H1 (cell line): Measurements from ENCODE around the gene PPP1R10.

ENCODE experiments used
- BRCA1 ChIP-seq: IDR thresholded peaks from 2 replicates; pipeline ENCODE4 v1.6.1; 2012; ENCODE audit warnings: low read depth, low read length, improper control_type of control experiment
- CTCF ChIP-seq, 3 experiments: IDR thresholded peaks; 1 replicate in 2 of 3; 2 replicates in 1 of 3; pipeline versions ENCODE4 v1.5.1 to v1.6.1; 2011; ENCODE audit warnings: low read length in 3 of 3, mild to moderate bottlenecking in 3 of 3, inconsistent platforms in 2 of 3, low read depth in 1 of 3, moderate library complexity in 1 of 3; ENCODE audit not compliant: insufficient read depth in 1 of 3; ENCODE audit errors: control extremely low read depth in 1 of 3
- EP300 ChIP-seq, 2 experiments: IDR thresholded peaks; 1 replicate in 1 of 2; 2 replicates in 1 of 2; pipeline ENCODE4 v1.6.1; 2011 to 2012; ENCODE audit warnings: low read depth in 2 of 2, low read length in 2 of 2, mild to moderate bottlenecking in 2 of 2, borderline replicate concordance in 1 of 2, inconsistent platforms in 1 of 2, moderate library complexity in 1 of 2
- EZH2 ChIP-seq: fragments of 200-600 bp; sonication (generic); IDR thresholded peaks from 2 replicates; pipeline ENCODE4 v1.7.1; 2012; ENCODE audit warnings: low read depth, mild to moderate bottlenecking, moderate library complexity, low read length, inconsistent platforms; ENCODE audit not compliant: severe bottlenecking
- MAFK ChIP-seq: IDR thresholded peaks from 2 replicates; pipeline ENCODE4 v1.6.1; 2012; ENCODE audit warnings: low read depth, mild to moderate bottlenecking, improper control_type of control experiment, low read length
- PHF8 ChIP-seq: fragments of 200-600 bp; sonication (generic); conservative IDR thresholded peaks from 2 replicates; pipeline ENCODE4 v1.7.1; 2012; ENCODE audit warnings: low read depth, mild to moderate bottlenecking, inconsistent platforms, low read length, moderate library complexity
- POLR2A ChIP-seq, 2 experiments: IDR thresholded peaks; 1 replicate in 1 of 2; 2 replicates in 1 of 2; pipeline ENCODE4 v1.6.1; 2011; ENCODE audit warnings: low read depth in 2 of 2, low read length in 2 of 2, mild to moderate bottlenecking in 2 of 2; ENCODE audit errors: control extremely low read depth in 1 of 2
- TAF1 ChIP-seq: IDR thresholded peaks from 2 replicates; pipeline ENCODE4 v1.6.1; 2011; ENCODE audit warnings: mild to moderate bottlenecking, low read depth, low read length
- TEAD4 ChIP-seq: IDR thresholded peaks from 2 replicates; pipeline ENCODE4 v1.6.1; 2012; ENCODE audit warnings: low read depth, low read length, inconsistent platforms, mixed read lengths
- TF ChIP-seq, protein P1 (sequence below): IDR thresholded peaks from 2 replicates; pipeline ENCODE4 v1.6.1; 2012; ENCODE audit warnings: inconsistent platforms
- TF ChIP-seq, protein P2 (sequence below): IDR thresholded peaks from 2 replicates; pipeline ENCODE4 v1.6.1; 2011; ENCODE audit warnings: low read length, improper control_type of control experiment

DNA sequence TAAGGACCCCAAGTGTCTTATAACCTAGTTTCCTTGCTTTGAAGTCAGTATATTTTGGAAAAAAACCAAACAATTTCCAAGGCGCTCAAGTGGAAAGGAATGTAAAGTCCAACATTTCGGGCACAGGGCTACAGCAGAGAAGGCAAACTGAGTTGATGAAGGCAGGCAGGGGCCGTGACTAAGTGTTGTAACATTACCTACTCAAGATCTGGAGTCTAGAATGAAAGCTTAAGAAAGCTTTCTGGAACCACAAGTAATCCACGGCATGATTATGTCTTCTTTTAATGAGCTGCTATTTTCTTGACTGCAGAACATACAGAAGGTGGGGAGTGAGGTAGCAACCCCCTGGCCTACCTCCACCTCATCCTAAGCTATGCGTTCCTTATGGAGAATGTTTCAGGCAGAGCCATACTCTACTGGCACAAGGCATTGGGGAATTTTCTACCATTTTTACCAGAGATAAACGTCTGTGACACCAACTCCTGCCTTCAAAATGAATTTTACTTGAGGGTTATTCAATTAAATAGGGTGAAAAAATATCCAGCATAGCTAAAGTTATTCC, 4.3 kb downstream of the PPP1R10 start:
- TF ChIP-seq MAFK (no peak), TEAD4 (no peak), EP300 (IDR thresholded peaks at IDR 0.05; ENCODE audit: borderline replicate concordance in 1 of 2, low read depth in 2 of 2, low read length in 2 of 2) (no peak), PHF8 (no peak), TAF1 (no peak), POLR2A (IDR thresholded peaks at IDR 0.05; ENCODE audit: control extremely low read depth in 1 of 2, low read depth in 2 of 2, low read length in 2 of 2) (peak in 1 of 2 experiments; percentile 77), CTCF (IDR thresholded peaks at IDR 0.05; ENCODE audit: control extremely low read depth in 1 of 3, insufficient read depth in 1 of 3, low read depth in 1 of 3, low read length in 3 of 3) (no peak), EZH2 (no peak), BRCA1 (no peak)
- TF ChIP-seq, protein P1, sequence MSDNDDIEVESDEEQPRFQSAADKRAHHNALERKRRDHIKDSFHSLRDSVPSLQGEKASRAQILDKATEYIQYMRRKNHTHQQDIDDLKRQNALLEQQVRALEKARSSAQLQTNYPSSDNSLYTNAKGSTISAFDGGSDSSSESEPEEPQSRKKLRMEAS: no peak
- TF ChIP-seq, protein P2, sequence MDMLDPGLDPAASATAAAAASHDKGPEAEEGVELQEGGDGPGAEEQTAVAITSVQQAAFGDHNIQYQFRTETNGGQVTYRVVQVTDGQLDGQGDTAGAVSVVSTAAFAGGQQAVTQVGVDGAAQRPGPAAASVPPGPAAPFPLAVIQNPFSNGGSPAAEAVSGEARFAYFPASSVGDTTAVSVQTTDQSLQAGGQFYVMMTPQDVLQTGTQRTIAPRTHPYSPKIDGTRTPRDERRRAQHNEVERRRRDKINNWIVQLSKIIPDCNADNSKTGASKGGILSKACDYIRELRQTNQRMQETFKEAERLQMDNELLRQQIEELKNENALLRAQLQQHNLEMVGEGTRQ: no peak
